H9 (cell line): ENCODE data around the gene LZTR1. TPM values are rescaled to one million over a fixed set of nuclear protein-coding genes. Genes with fewer than 3 reads are reported as not detected.

Experiments used
- DNase-seq: peaks from one replicate; pipeline ENCODE4 v3.0.0-alpha.2; 2017
- H2AFZ ChIP-seq: one replicate; pipeline ENCODE4 v1.6.1; 2013; ENCODE audit warnings: mild to moderate bottlenecking, low read length, control low read depth, moderate library complexity
- H2AK5ac ChIP-seq: 2 replicates; pipeline ENCODE4 v1.6.1; 2013; ENCODE audit warnings: low read length, control low read depth, mixed read lengths; ENCODE audit not compliant: insufficient read length
- H2BK120ac ChIP-seq: one replicate; pipeline ENCODE4 v1.6.1; 2013; ENCODE audit warnings: low read depth, mild to moderate bottlenecking, low read length, control low read depth, inconsistent platforms; ENCODE audit not compliant: poor library complexity, severe bottlenecking
- H2BK12ac ChIP-seq: 2 replicates; pipeline ENCODE4 v1.6.1; 2013; ENCODE audit warnings: low read length, control low read depth, mixed read lengths, low read depth; ENCODE audit not compliant: insufficient read length
- H2BK15ac ChIP-seq: 2 replicates; pipeline ENCODE4 v1.6.1; 2013; ENCODE audit warnings: low read depth, low read length, control low read depth
- H2BK20ac ChIP-seq: one replicate; pipeline ENCODE4 v1.6.1; 2013; ENCODE audit warnings: low read depth, mild to moderate bottlenecking, low read length, control low read depth, inconsistent platforms; ENCODE audit not compliant: poor library complexity, severe bottlenecking
- H2BK5ac ChIP-seq: 2 replicates; pipeline ENCODE4 v1.6.1; 2013; ENCODE audit warnings: low read length, control low read depth, mixed read lengths; ENCODE audit not compliant: insufficient read length
- H3K14ac ChIP-seq: 2 replicates; pipeline ENCODE4 v1.6.1; 2013; ENCODE audit warnings: low read length, control low read depth; ENCODE audit not compliant: insufficient read depth
- H3K18ac ChIP-seq: 2 replicates; pipeline ENCODE4 v1.6.1; 2013; ENCODE audit warnings: low read depth, mild to moderate bottlenecking, mixed read lengths, low read length, control low read depth; ENCODE audit not compliant: insufficient read length
- H3K23ac ChIP-seq: 2 replicates; pipeline ENCODE4 v1.6.1; 2013; ENCODE audit warnings: low read length, control low read depth, mixed read lengths, low read depth; ENCODE audit not compliant: insufficient read length
- H3K23me2 ChIP-seq: 2 replicates; pipeline ENCODE4 v1.6.1; 2013; ENCODE audit warnings: low read depth, mild to moderate bottlenecking, mixed read lengths, low read length, control low read depth; ENCODE audit not compliant: insufficient read length, poor library complexity, severe bottlenecking
- H3K27ac ChIP-seq: 2 replicates; pipeline ENCODE4 v1.5.1; 2013; ENCODE audit warnings: low read length, control low read depth, mixed read lengths, low read depth; ENCODE audit not compliant: insufficient read length
- H3K27me3 ChIP-seq: 2 replicates; pipeline ENCODE4 v1.6.1; 2013; ENCODE audit warnings: low read length, control low read depth, inconsistent platforms; ENCODE audit not compliant: insufficient read depth
- H3K4ac ChIP-seq: 2 replicates; pipeline ENCODE4 v1.6.1; 2013; ENCODE audit warnings: low read depth, mild to moderate bottlenecking, control low read depth, inconsistent platforms, low read length, moderate library complexity
- H3K4me1 ChIP-seq: 2 replicates; pipeline ENCODE4 v1.6.1; 2013; ENCODE audit warnings: low read length, control low read depth, inconsistent platforms; ENCODE audit not compliant: insufficient read depth
- H3K4me2 ChIP-seq: 2 replicates; pipeline ENCODE4 v1.6.1; 2013; ENCODE audit warnings: low read length, control low read depth, mixed read lengths; ENCODE audit not compliant: insufficient read length, insufficient read depth
- H3K56ac ChIP-seq: 2 replicates; pipeline ENCODE4 v1.6.1; 2013; ENCODE audit warnings: low read depth, mild to moderate bottlenecking, mixed read lengths, low read length, control low read depth; ENCODE audit not compliant: insufficient read length
- H3K79me1 ChIP-seq: 2 replicates; pipeline ENCODE4 v1.6.1; 2013; ENCODE audit warnings: low read depth, mild to moderate bottlenecking, moderate library complexity, low read length, control low read depth, inconsistent platforms; ENCODE audit not compliant: insufficient read depth, poor library complexity, severe bottlenecking
- H3K79me2 ChIP-seq: 2 replicates; pipeline ENCODE4 v1.6.1; 2013; ENCODE audit warnings: low read length, control low read depth, inconsistent platforms; ENCODE audit not compliant: insufficient read depth
- H3K9ac ChIP-seq: 2 replicates; pipeline ENCODE4 v1.6.1; 2013; ENCODE audit warnings: low read length, control low read depth, mixed read lengths; ENCODE audit not compliant: insufficient read length; ENCODE audit errors: extremely low read depth
- H3K9me3 ChIP-seq: one replicate; pipeline ENCODE4 v1.6.1; 2013; ENCODE audit warnings: low read depth, low read length, inconsistent platforms; ENCODE audit not compliant: control insufficient read depth
- H3T11ph ChIP-seq: one replicate; pipeline ENCODE4 v1.6.1; 2013; ENCODE audit warnings: mild to moderate bottlenecking, low read length, control low read depth, inconsistent platforms
- H4K20me1 ChIP-seq: one replicate; pipeline ENCODE4 v1.6.1; 2013; ENCODE audit not compliant: control insufficient read depth, insufficient read length, insufficient read depth
- H4K5ac ChIP-seq: 2 replicates; pipeline ENCODE4 v1.6.1; 2013; ENCODE audit warnings: low read depth, mild to moderate bottlenecking, mixed read lengths, low read length, control low read depth; ENCODE audit not compliant: insufficient read length
- H4K8ac ChIP-seq: replicated peaks from 2 replicates; pipeline ENCODE4 v1.6.1; 2013; ENCODE audit warnings: low read length, control low read depth, mixed read lengths, low read depth; ENCODE audit not compliant: insufficient read length
- H4K91ac ChIP-seq: 2 replicates; pipeline ENCODE4 v1.6.1; 2013; ENCODE audit warnings: low read depth, mild to moderate bottlenecking, moderate library complexity, mixed read lengths, low read length, control low read depth; ENCODE audit not compliant: insufficient read length
- H3K27ac Mint-ChIP-seq, 3 experiments: 2 replicates in 2 of 3; 3 replicates in 1 of 3; pipeline ENCODE4 v1.8.0; 2020 to 2021; ENCODE audit warnings: mixed read lengths in 3 of 3, mild to moderate bottlenecking in 1 of 3, moderate library complexity in 1 of 3
- H3K27me3 Mint-ChIP-seq: 2 replicates; pipeline ENCODE4 v1.8.0; 2021; ENCODE audit warnings: low read depth, mild to moderate bottlenecking, moderate library complexity, mixed read lengths
- H3K36me3 Mint-ChIP-seq, 3 experiments: 2 replicates in 2 of 3; 3 replicates in 1 of 3; pipeline ENCODE4 v1.8.0; 2020 to 2021; ENCODE audit warnings: low read depth in 3 of 3, mixed read lengths in 3 of 3; ENCODE audit not compliant: insufficient read depth in 1 of 3
- H3K4me1 Mint-ChIP-seq, 2 experiments: 2 replicates each; pipeline ENCODE4 v1.8.0; 2020; ENCODE audit warnings: mixed read lengths in 2 of 2
- H3K4me3 Mint-ChIP-seq, 2 experiments: 2 replicates in 1 of 2; 3 replicates in 1 of 2; pipeline ENCODE4 v1.8.0; 2020 to 2021; ENCODE audit warnings: mild to moderate bottlenecking in 2 of 2, mixed read lengths in 2 of 2, moderate library complexity in 1 of 2
- H3K9me3 Mint-ChIP-seq, 2 experiments: 2 replicates in 1 of 2; 3 replicates in 1 of 2; pipeline ENCODE4 v1.8.0; 2020; ENCODE audit warnings: mild to moderate bottlenecking in 2 of 2, mixed read lengths in 2 of 2, moderate library complexity in 1 of 2
- WGBS: extraction: QIAGEN DNeasy Blood & Tissue Kit; methylation state at CpG from one replicate; pipeline ENCODE4 v1.1.7; 2013; ENCODE audit warnings: missing lambda C conversion rate, low lambda C conversion rate, mixed read lengths; ENCODE audit not compliant: insufficient read length; ENCODE audit errors: extremely low coverage; 5-methylcytosine and 5-hydroxymethylcytosine counted together
- total RNA-seq: library from RNA; stranded (reverse); gene quantifications from 2 replicates; pipeline ENCODE4 v1.2.1, GENCODE V29; 2021
- TF ChIP-seq, protein P1 (sequence below): fragments of 200-600 bp; sonication (generic); conservative IDR thresholded peaks from 3 replicates; pipeline ENCODE4 v1.8.0; 2021; ENCODE audit warnings: antibody characterized with exemption, mild to moderate bottlenecking

The LZTR1 gene
- total RNA-seq, 1 experiment from 2014 or later: 47.0 TPM

DNA sequence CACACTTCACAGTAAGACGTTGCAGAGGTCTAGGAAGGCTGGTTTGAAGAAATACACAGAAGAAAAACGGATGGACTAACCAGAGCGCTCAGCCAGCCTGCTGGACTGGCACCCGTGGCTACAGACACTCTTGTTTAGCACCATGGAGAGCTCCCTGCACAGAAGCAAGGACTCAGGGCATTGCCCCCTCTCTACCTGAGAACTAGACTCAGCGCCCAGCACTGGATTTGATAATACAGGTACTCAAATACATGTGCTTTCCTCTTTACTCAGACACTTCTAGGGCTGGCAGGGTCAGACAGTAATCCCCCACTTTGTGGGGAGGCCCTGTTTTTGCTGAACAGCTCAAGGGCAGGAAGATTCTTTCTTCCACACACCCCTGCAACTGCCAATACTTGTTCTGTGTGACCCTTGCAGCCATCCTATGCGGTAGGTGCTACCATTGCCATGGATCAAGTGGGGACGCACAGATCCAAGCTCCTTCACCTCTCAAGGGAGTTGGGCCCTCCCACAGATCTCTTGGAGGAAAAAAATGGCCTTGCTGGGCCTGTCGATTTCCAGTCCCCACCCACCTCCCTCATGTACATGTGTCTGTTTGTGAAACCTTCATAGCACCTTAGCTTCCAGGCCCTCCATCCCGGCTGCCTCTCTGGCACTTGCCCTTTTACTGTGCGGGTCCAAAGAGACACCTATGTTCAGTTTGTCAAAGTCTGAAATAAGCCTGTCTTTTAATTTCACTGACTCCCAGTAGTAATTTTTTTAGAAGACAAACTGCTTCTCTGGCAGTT lies 27.7 kb downstream of the LZTR1 start:
- peak; percentile 72 for DNase-seq
- peak overlapping the region in 2 of 3 experiments; percentile 86 to 94; a peak in 2 of 7 replicates for H3K27ac Mint-ChIP-seq
- no peak overlapping the region for H3K4me2 ChIP-seq
- H4K8ac ChIP-seq: no peak overlapping the region
- no peak overlapping the region for H3K9ac ChIP-seq
- no CpG with 5 or more reads among the region's 10 CpGs for WGBS
- no peak overlapping the region for H2AFZ ChIP-seq
- TF ChIP-seq, protein P1, sequence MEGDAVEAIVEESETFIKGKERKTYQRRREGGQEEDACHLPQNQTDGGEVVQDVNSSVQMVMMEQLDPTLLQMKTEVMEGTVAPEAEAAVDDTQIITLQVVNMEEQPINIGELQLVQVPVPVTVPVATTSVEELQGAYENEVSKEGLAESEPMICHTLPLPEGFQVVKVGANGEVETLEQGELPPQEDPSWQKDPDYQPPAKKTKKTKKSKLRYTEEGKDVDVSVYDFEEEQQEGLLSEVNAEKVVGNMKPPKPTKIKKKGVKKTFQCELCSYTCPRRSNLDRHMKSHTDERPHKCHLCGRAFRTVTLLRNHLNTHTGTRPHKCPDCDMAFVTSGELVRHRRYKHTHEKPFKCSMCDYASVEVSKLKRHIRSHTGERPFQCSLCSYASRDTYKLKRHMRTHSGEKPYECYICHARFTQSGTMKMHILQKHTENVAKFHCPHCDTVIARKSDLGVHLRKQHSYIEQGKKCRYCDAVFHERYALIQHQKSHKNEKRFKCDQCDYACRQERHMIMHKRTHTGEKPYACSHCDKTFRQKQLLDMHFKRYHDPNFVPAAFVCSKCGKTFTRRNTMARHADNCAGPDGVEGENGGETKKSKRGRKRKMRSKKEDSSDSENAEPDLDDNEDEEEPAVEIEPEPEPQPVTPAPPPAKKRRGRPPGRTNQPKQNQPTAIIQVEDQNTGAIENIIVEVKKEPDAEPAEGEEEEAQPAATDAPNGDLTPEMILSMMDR: no peak
- no peak overlapping the region for H4K91ac ChIP-seq
- H3K23me2 ChIP-seq: peaks cover 7% of the 10 kb centered on the region
- H3K56ac ChIP-seq: no peak overlapping the region
- H3K4me1 ChIP-seq: peaks cover 3% of the 10 kb centered on the region; the same call in 1 of the 2 replicates
- H3K79me2 ChIP-seq: no peaks in the 10 kb centered on the region
- H3T11ph ChIP-seq: no peak overlapping the region
- no peak overlapping the region for H3K27ac ChIP-seq
- H2AK5ac ChIP-seq: no peak overlapping the region
- no peak overlapping the region for H2BK15ac ChIP-seq
- no peaks in the 10 kb centered on the region for H3K9me3 ChIP-seq
- H3K23ac ChIP-seq: no peak overlapping the region
- H3K79me1 ChIP-seq: no peaks in the 10 kb centered on the region
- H3K18ac ChIP-seq: no peak overlapping the region
- peaks cover 33 to 46% of the 10 kb centered on the region in 2 experiments for H3K4me1 Mint-ChIP-seq
- no peak overlapping the region for H2BK20ac ChIP-seq
- peaks cover 0 to 10% (median 0%) of the 10 kb centered on the region in 3 experiments; a peak in 2 of 7 replicates for H3K36me3 Mint-ChIP-seq
- no peak overlapping the region for H2BK12ac ChIP-seq
- H3K14ac ChIP-seq: no peak overlapping the region
- H4K5ac ChIP-seq: no peak overlapping the region
- H3K4ac ChIP-seq: no peak overlapping the region
- peak overlapping the region; percentile 21 to 56; a peak in 4 of 5 replicates for H3K4me3 Mint-ChIP-seq
- no peaks in the 10 kb centered on the region for H3K9me3 Mint-ChIP-seq
- H3K27me3 ChIP-seq: no peaks in the 10 kb centered on the region
- H3K27me3 Mint-ChIP-seq: peaks cover 18% of the 10 kb centered on the region
- no peaks in the 10 kb centered on the region for H4K20me1 ChIP-seq
- no peak overlapping the region for H2BK120ac ChIP-seq
- H2BK5ac ChIP-seq: no peak overlapping the region
